ENCODE results near the gene HLA-DPA1.
A peak's percentile ranks its signal among the peaks of the same experiment; 100 is the strongest.

Gene HLA-DPA1

DNA sequence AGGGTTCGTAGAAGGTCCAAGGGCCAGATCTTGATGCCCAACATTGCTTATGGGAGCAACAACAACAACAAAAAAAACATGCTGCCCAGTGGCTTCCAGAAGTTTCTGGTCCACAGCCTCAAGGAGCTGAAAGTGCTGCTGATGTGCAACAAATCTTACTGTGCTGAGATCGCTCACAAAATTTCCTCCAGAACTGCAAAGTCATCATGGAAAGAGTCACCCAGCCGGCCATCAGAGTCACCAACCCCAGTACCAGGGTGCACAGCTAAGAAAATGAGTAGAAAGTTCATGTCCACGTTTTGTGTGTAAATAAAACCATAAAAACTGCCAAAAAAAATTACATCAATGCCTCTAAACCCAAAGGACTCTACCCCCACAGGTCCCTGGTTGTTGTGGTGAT lies 6.1 kb upstream of the HLA-DPA1 start:
- no peak for TF ChIP-seq POLR2A (IDR thresholded peaks at IDR 0.05; ENCODE audit: low read depth, low read length)
- FAIRE-seq = no peak
- DNase-seq (ENCODE audit: insufficient read length, low spot score) = no peak

GRCh38 chr6:33078919-33079521 lies 5.6 kb upstream of the HLA-DPA1 start:
- no peak for DNase-seq (ENCODE audit: insufficient read length, low spot score)
- FAIRE-seq = no peak
- TF ChIP-seq POLR2A (IDR thresholded peaks at IDR 0.05; ENCODE audit: low read depth, low read length) = no peak

GRCh38 chr6:33078442-33078841 lies 5.0 kb upstream of the HLA-DPA1 start:
- TF ChIP-seq POLR2A (IDR thresholded peaks at IDR 0.05; ENCODE audit: low read depth, low read length) = no peak
- FAIRE-seq = no peak
- no peak for DNase-seq (ENCODE audit: insufficient read length, low spot score)

DNA sequence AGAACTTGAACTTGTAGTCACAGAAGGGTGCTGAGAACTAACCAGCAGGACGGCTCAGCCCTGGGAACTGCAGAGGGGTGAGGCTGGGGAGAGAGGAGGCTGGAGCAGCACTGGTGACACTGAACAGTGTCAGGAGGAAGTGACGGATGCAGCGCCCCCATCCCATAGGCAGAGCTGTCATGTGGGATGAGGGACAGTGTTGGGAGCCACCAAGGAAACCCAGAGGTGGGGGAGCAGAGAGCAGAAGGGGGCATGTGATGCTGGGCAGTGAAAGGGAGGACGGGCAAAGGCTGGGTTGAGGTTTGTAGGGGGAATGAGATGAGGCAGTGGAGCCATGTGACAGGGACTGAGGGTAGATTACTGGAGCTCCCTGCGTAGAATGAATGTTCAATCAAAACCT lies 4.5 kb upstream of the HLA-DPA1 start:
- no peak for TF ChIP-seq POLR2A (IDR thresholded peaks at IDR 0.05; ENCODE audit: low read depth, low read length)
- DNase-seq (ENCODE audit: insufficient read length, low spot score) = no peak
- FAIRE-seq = no peak

- FAIRE-seq = no peak
- TF ChIP-seq POLR2A (IDR thresholded peaks at IDR 0.05; ENCODE audit: low read depth, low read length) = no peak
- no peak for DNase-seq (ENCODE audit: insufficient read length, low spot score)
Observed at GRCh38 chr6:33076406-33076934, 3.0 kb upstream of the HLA-DPA1 start.

- DNase-seq (ENCODE audit: insufficient read length, low spot score) (peak; percentile 69), FAIRE-seq (no peak)
- no peak for TF ChIP-seq POLR2A (IDR thresholded peaks at IDR 0.05; ENCODE audit: low read depth, low read length)
Observed at GRCh38 chr6:33075568-33076405, 2.3 kb upstream of the HLA-DPA1 start, which contains the start of gene HLA-DPB1. Gene HLA-DPB1, plus strand, starts transcription at chr6:33075990. Its CDS starts 52 bp downstream, at chr6:33076042.

DNA sequence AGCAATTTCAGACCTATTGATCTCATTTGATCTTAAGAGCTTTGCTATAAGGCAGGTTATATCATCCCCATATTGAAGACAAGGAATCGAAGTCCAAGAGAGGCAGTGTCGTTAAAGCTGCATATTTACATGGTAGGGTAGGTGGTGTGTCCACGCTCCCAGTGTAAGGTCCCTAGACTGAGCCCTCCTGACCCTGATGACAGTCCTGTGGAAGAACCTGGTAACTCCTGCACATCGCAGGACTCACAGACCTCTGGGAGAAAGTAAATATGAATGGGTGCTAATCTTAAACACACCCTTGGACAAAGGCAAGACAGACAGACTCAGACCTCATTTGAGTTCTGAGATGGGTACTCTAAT lies 1.7 kb upstream of the HLA-DPA1 start:
- FAIRE-seq = no peak
- no peak for TF ChIP-seq POLR2A (IDR thresholded peaks at IDR 0.05; ENCODE audit: low read depth, low read length)
- no peak for DNase-seq (ENCODE audit: insufficient read length, low spot score)

DNA sequence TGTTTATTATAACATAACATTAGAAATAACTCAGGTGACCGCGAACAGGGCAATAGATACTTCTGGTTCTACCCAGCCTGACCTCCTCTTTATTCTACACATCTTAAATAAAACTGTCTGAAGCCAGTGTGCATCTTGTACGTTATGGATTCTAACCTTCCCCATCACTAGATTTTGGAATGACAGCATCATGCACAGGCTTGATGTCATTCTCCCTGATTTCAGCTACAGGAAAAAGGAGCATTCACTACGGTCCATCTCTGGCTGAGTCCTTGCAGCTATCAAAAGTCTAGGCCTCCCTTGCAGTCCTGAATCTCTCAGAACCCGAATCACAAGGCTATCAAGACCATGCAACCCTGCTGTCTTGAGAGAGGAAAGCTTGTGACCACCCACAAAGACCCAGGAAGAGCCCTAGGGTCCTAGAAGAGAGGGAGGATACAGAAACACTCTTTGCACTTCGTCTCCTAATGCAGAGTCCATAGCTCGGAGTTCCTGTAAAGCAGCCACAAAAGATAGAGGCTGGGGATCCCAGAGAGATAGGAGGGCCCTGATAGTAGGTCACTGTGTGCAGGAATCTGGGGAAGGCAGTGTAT lies 845 bp downstream of the HLA-DPA1 start:
- no peak for TF ChIP-seq POLR2A (IDR thresholded peaks at IDR 0.05; ENCODE audit: low read depth, low read length)
- no peak for DNase-seq (ENCODE audit: insufficient read length, low spot score)
- no peak for FAIRE-seq

- FAIRE-seq (no peak), DNase-seq (ENCODE audit: insufficient read length, low spot score) (no peak)
- TF ChIP-seq POLR2A (IDR thresholded peaks at IDR 0.05; ENCODE audit: low read depth, low read length) = no peak
Observed at GRCh38 chr6:33071569-33071968, 1.9 kb downstream of the HLA-DPA1 start.

- DNase-seq (ENCODE audit: insufficient read length, low spot score) = no peak
- FAIRE-seq = no peak
- TF ChIP-seq POLR2A (IDR thresholded peaks at IDR 0.05; ENCODE audit: low read depth, low read length) = no peak
Observed at GRCh38 chr6:33070909-33071308, 2.5 kb downstream of the HLA-DPA1 start.

DNA sequence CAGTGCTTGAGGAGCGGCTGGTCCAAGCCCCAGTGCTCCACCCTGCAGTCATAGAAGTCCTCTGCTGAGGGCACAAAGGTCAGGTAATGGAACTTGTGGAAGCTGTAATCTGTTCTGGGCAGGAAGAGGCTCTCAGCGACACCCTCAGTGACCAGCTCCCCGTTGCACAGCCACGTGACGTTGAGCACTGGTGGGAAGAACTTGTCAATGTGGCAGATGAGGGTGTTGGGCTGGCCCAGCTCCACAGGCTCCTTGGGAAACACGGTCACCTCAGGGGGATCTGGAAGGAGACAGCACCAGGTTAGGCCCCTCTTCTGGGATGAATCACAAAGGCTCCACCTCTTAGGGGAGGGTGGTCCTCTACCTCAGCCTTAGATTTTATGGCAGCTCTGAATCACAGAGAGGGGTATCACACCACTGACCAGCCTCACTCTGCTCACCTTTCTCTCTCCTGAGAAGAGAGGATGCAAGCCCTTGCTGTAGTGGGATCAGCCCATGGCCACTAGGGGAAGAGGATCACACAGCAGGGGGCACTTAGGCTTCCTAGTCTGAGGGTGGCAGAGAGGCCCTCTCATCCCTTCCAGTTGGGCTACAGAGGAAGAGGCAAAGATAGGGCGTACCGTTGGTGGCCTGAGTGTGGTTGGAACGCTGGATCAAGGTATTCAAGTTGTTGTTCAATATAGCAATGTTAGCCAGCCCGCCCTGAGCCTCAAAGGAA lies 4.3 kb downstream of the HLA-DPA1 start:
- no peak for TF ChIP-seq POLR2A (IDR thresholded peaks at IDR 0.05; ENCODE audit: low read depth, low read length)
- no peak for FAIRE-seq
- DNase-seq (ENCODE audit: insufficient read length, low spot score) = no peak

DNA sequence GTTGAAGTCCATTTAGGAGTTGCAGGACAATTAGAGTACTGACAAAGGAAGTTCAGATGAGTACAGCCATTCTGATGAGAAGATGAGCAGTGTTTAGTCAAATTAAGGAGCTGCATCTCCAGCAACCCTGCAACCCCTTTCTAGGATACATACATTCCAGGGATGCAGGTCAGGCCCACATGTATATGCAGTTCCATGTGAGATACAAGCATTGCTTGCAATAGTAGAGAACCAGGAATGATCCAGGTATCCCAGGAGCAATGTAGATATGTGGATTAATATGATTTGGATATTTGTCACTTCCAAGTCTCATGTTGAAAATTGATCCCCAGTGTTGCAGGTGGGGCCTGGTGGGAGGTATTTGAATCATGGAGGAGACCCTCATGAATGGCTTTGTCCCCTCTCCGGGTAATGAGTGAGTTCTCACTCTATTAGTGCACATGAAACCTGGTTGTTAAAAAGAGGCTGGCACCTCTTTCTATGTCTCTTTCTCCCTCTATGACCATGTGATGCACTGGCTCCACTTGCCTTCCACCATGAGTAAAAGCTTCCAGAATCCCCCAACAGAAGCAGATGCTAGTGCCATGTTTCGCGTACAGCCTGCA lies 6.4 kb downstream of the HLA-DPA1 start:
- no peak for TF ChIP-seq POLR2A (IDR thresholded peaks at IDR 0.05; ENCODE audit: low read depth, low read length)
- DNase-seq (ENCODE audit: insufficient read length, low spot score) (no peak), FAIRE-seq (no peak)

GRCh38 chr6:33065312-33065711 lies 8.1 kb downstream of the HLA-DPA1 start:
- no peak for FAIRE-seq
- no peak for TF ChIP-seq POLR2A (IDR thresholded peaks at IDR 0.05; ENCODE audit: low read depth, low read length)
- no peak for DNase-seq (ENCODE audit: insufficient read length, low spot score)
